K562 (cell line): ENCODE data around the gene MEF2D. TPM values are rescaled to one million over a fixed set of nuclear protein-coding genes. Genes with fewer than 3 reads are reported as not detected.
A peak's percentile ranks its signal among the peaks of the same experiment; 100 is the strongest.

Experiments
- ATF1 ChIP-seq, 2 experiments: fragments of 450-650 bp in 1 of 2; IDR thresholded peaks; 2 replicates each; pipeline ENCODE4 v1.6.1; 2016; ENCODE audit warnings: missing compliant biosample characterization in 1 of 2, missing genetic modification characterization in 1 of 2
- BRF1 ChIP-seq: IDR thresholded peaks from 3 replicates; pipeline ENCODE4 v1.6.1; 2011; ENCODE audit warnings: borderline replicate concordance, mild to moderate bottlenecking; ENCODE audit not compliant: insufficient read length; ENCODE audit errors: extremely low read depth
- BRF2 ChIP-seq: IDR thresholded peaks from 3 replicates; pipeline ENCODE4 v1.6.1; 2011; ENCODE audit warnings: borderline replicate concordance, mild to moderate bottlenecking; ENCODE audit not compliant: insufficient read length, insufficient read depth
- CLOCK ChIP-seq: fragments of 250-450 bp; sonication (Bioruptor Pico); IDR thresholded peaks from 2 replicates; pipeline ENCODE4 v1.4.0; 2020; ENCODE audit warnings: mild to moderate bottlenecking, moderate library complexity, borderline replicate concordance
- HDAC2 ChIP-seq: fragments of 450-650 bp; IDR thresholded peaks from 2 replicates; pipeline ENCODE4 v1.6.1; 2016; ENCODE audit warnings: mild to moderate bottlenecking
- MCM7 ChIP-seq, 2 experiments: fragments of 450-650 bp; IDR thresholded peaks; 2 replicates each; pipeline ENCODE4 v1.6.1; 2016 to 2018
- MEF2A ChIP-seq: IDR thresholded peaks from 2 replicates; pipeline ENCODE4 v1.6.1; 2011; ENCODE audit warnings: low read depth, mild to moderate bottlenecking, low read length, moderate library complexity; ENCODE audit not compliant: control insufficient read depth
- NEUROD1 ChIP-seq: fragments of 150-350 bp; IDR thresholded peaks from 2 replicates; pipeline ENCODE4 v1.6.1; 2014; ENCODE audit warnings: borderline replicate concordance, low read length, low read depth; ENCODE audit not compliant: partially characterized antibody
- PREB ChIP-seq: sonication (generic); formaldehyde crosslinking; IDR thresholded peaks from 2 replicates; pipeline ENCODE4 v1.8.1; 2023; ENCODE audit warnings: mild to moderate bottlenecking, missing genetic modification reagents
- RCOR1 ChIP-seq, 2 experiments: IDR thresholded peaks; 2 replicates each; pipeline ENCODE4 v1.6.1; 2012; ENCODE audit warnings: low read depth in 2 of 2, low read length in 2 of 2, borderline replicate concordance in 1 of 2, improper control_type of control experiment in 1 of 2
- SMARCC2 ChIP-seq: fragments of 450-650 bp; IDR thresholded peaks from 2 replicates; pipeline ENCODE4 v1.6.1; 2017; ENCODE audit warnings: antibody characterized with exemption, moderate library complexity, mild to moderate bottlenecking, low read depth
- SP1 ChIP-seq: sonication (generic); formaldehyde crosslinking; IDR thresholded peaks from 2 replicates; pipeline ENCODE4 v1.8.1; 2022; ENCODE audit warnings: mild to moderate bottlenecking, missing genetic modification reagents
- STAT5B ChIP-seq: fragments of 250-450 bp; sonication (Bioruptor Pico); IDR thresholded peaks from 2 replicates; pipeline ENCODE4 v1.8.0; 2021; ENCODE audit warnings: mild to moderate bottlenecking, inconsistent platforms
- USF1 ChIP-seq: sonication (generic); formaldehyde crosslinking; IDR thresholded peaks from 2 replicates; pipeline ENCODE4 v1.9.0; 2022; ENCODE audit warnings: mild to moderate bottlenecking, missing genetic modification reagents
- ZBTB11 ChIP-seq, 3 experiments: fragments of 200-800 bp in 1 of 3; fragments of 250-450 bp in 1 of 3; fragments of 450-650 bp in 1 of 3; sonication (Bioruptor Pico) in 1 of 3; sonication (Bioruptor generic) in 1 of 3; formaldehyde crosslinking in 1 of 3; IDR thresholded peaks; 2 replicates each; pipeline versions ENCODE4 v1.6.1 to v1.8.0; 2016 to 2022; ENCODE audit warnings: mild to moderate bottlenecking in 2 of 3, missing genetic modification characterization in 2 of 3, missing compliant biosample characterization in 1 of 3, moderate library complexity in 1 of 3
- ZNF584 ChIP-seq: fragments of 200-800 bp; sonication (Bioruptor generic); IDR thresholded peaks from 2 replicates; pipeline ENCODE4 v1.6.1; 2016; ENCODE audit warnings: low read depth, mild to moderate bottlenecking, missing genetic modification characterization, missing compliant biosample characterization
- polyA plus RNA-seq, 8 experiments: library from polyadenylated mRNA; depleted of rRNA in 4 of 8; stranded (reverse) in 5 of 8; unstranded in 3 of 8; fragments of >200 nt; fragmentation: Nextera tagmentation in 2 of 8; fragmentation: Illumina TruSeq in 1 of 8; extraction: Ambion mirVana in 2 of 8; extraction: Trizol in 1 of 8; gene quantifications; 2 replicates each; pipeline versions ENCODE4 v1.2.1 to v1.2.3, GENCODE V29; 2011 to 2014; ENCODE audit warnings: inconsistent platforms in 1 of 8, missing spikeins in 1 of 8
- total RNA-seq, 7 experiments: library from RNA; depleted of rRNA in 6 of 7; stranded (reverse); fragments of >200 nt in 6 of 7; fragmentation: Illumina TruSeq in 2 of 7; extraction: Trizol in 2 of 7; gene quantifications; 2 replicates each; pipeline versions ENCODE4 v1.2.1 to v1.2.3, GENCODE V29; 2011 to 2021; ENCODE audit warnings: low replicate concordance in 1 of 7

Gene MEF2D
- total and polyA plus RNA-seq, 9 of the 15 experiments (the other 6 are each of a cell fraction or from before 2014, with no cell fraction given): 0.10 to 19.5 (median 2.6) TPM

GRCh38 chr1:156523801-156524480, 23.4 kb upstream of the MEF2D start (continued):
- TF ChIP-seq HDAC2: 0 out of 2 replicates have a peak, but pooled peaks have one; percentile 22
- no peak for TF ChIP-seq USF1 (CRISPR knock-in tag)
- no peak for TF ChIP-seq ZBTB11 (CRISPR knock-in tag; IDR thresholded peaks at IDR 0.05)
- no peak for TF ChIP-seq CLOCK (CRISPR knock-in tag)
- peak; percentile 51; the same call in 1 of the 2 replicates for TF ChIP-seq SMARCC2
- TF ChIP-seq ATF1 (CRISPR knock-in tag; IDR thresholded peaks at IDR 0.05): no peak
- TF ChIP-seq ATF1 (tag; IDR thresholded peaks at IDR 0.05): no peak
- TF ChIP-seq NEUROD1: peak; percentile 27
- no peak for TF ChIP-seq ZNF584 (CRISPR knock-in tag)
- TF ChIP-seq BRF1: no peak
- 0 out of 2 replicates have a peak, but pooled peaks have one; percentile 42 for TF ChIP-seq SP1 (CRISPR knock-in tag)
- TF ChIP-seq BRF2: no peak
- TF ChIP-seq RCOR1 (IDR thresholded peaks at IDR 0.05; ENCODE audit: borderline replicate concordance in 1 of 2, low read depth in 2 of 2, low read length in 2 of 2): 0 out of 4 replicates have a peak, but pooled peaks of 1 of the 2 experiments have one; percentile 12
- TF ChIP-seq MCM7 (IDR thresholded peaks at IDR 0.05): no peak
- no peak for TF ChIP-seq STAT5B (CRISPR knock-in tag)
- no peak for TF ChIP-seq PREB (CRISPR knock-in tag)
- TF ChIP-seq MEF2A: peak; percentile 19; the same call in 1 of the 2 replicates
